Measurements from ENCODE around the gene ERCC6. TPM values are rescaled to one million over a fixed set of nuclear protein-coding genes. Genes with fewer than 3 reads are reported as not detected.

ERCC6 gene
- total RNA-seq, 1 donor from 2014 or later, result 39.3 TPM

- DNase-seq (ENCODE audit: low read depth, low spot score), result no peak
Observed at GRCh38 chr10:49549640-49550346, 10.9 kb upstream of the ERCC6 start.

GRCh38 chr10:49543604-49544003 is 4.7 kb upstream of the ERCC6 start:
- DNase-seq (ENCODE audit: low read depth, low spot score), result no peak

DNA sequence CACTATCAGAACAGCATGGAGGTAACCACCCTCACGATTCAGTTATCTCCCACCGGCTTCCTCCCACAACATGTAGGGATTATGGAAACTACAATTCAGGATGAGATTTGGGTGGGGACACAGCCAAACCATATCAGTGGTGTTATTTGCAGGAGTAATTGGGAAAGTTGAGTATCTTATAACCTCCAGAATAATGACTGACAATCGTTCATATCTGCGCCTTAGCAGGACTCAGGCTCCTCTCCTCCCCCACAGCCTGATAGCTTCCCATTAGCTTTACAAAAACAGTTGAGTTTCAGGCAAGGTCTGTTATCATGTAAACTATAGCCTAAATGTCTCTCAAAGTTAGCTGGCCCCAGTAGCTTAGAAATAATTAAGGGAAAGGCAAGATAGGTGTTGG is 3.4 kb upstream of the ERCC6 start:
- no peak for DNase-seq (ENCODE audit: low read depth, low spot score)

- no peak for DNase-seq (ENCODE audit: low read depth, low spot score)
Observed at GRCh38 chr10:49541762-49542161, 2.8 kb upstream of the ERCC6 start.

DNA sequence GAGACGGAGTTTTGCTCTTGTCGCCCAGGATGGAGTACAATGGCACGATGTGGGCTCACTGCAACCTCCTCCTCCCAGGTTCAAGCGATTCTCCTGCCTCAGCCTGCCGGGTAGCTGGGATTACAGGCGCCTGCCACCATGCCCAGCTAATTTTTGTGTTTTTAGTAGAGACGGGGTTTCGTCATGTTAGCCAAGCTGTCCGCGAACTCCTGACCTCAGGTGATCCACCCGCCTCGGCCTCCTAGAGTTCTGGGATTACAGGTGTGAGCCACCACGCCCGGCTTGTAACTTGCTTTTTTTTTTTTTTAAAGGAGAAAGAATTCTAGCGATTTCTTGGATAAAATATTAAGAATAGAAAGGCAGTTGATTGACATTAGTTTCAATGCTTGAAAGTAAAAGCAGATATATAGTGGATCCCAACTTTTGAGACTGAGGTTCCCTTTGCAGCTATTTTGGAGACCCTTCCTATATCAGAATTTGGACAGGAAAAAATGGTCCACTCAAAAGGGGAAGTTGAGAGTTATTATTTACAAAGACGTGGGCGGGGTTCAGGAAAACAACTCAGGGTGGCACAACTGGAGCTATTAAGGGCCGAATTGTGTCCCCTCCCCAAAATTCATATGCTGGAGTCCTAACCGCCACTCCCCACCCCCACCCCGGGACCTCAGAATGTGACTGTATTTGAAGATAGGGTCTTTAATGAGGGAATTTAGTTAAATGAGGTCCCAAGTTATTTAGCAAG is 1.3 kb upstream of the ERCC6 start:
- DNase-seq (ENCODE audit: low read depth, low spot score), result no peak

DNA sequence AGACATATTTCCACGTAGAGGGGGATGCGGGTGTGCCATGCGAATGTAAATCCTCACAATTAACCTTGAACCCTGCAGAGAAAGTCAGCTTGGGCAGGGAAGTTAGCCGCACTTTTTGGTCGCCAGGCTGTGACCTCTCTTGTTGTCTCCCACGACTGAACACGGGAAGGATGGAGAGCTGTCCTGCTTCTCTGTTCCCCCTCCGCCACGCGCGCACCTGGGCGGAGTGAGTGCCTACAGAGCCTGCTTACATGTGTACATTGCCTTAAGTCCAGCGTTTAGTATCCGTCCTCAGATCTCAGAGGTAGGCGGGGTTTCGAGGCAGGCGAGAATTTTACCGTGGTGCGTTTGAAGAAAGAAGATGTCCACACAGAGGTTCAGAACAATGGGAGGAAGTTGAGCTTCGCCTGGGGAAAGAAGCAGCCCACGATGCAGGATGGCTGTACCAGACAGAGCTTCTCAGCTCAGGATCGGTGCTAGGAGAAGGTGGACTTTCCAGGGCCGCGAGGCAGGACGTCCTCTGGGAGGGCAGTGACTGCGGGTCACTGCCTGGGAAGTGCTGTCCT is 482 bp upstream of the ERCC6 start:
- DNase-seq (ENCODE audit: low read depth, low spot score), result peak; percentile 45

GRCh38 chr10:49534670-49535381 is 4.1 kb downstream of the ERCC6 start:
- DNase-seq (ENCODE audit: low read depth, low spot score), result peak; percentile 63

DNA sequence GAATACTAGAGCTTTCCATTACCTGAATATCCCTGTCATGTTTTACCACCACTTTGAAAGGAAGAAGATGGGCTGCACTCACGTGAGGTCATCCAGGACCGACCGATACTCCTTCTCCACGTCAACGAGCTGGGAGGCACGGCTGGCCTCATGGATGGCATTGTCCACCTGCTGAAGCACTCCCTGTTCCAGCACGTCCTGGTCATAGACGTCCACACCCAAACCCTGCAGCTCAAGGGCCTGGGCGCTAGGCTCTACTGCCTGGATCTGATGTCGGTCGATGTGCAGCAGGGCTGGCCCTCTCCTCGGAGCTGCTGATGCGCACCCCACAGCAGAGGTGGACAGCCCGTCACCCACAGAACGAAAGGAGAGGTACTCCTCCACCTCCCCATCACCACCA is 6.5 kb downstream of the ERCC6 start:
- no peak for DNase-seq (ENCODE audit: low read depth, low spot score)

DNA sequence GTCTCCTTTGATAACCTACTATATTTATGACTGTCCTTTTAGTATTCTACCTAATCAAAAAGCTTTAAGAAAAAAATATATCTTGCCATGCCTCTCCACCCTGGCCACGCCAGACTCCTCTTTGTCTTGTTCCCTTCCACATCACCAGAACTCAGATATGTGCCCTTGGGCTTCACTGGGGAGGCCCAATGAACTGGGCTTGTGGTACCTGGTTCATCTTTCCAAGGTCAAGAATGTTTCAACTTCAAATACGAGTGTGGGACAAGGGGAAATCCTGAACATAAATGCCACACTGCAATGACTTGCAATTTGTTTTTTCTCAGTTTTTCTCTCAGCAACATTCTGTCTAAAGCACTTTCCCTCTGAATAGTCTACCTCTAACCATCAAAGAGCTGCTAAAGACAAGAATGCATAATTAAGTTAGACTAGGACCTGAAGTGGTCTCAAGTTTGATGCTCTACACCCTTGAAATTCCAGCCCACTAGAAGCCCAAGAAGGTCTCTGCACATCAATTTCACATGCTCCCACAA is 9.9 kb downstream of the ERCC6 start:
- DNase-seq (ENCODE audit: low read depth, low spot score), result no peak

- no peak for DNase-seq (ENCODE audit: low read depth, low spot score)
Observed at GRCh38 chr10:49527850-49528249, 11.1 kb downstream of the ERCC6 start.

- DNase-seq (ENCODE audit: low read depth, low spot score), result no peak
Observed at GRCh38 chr10:49527061-49527460, 11.9 kb downstream of the ERCC6 start.

DNA sequence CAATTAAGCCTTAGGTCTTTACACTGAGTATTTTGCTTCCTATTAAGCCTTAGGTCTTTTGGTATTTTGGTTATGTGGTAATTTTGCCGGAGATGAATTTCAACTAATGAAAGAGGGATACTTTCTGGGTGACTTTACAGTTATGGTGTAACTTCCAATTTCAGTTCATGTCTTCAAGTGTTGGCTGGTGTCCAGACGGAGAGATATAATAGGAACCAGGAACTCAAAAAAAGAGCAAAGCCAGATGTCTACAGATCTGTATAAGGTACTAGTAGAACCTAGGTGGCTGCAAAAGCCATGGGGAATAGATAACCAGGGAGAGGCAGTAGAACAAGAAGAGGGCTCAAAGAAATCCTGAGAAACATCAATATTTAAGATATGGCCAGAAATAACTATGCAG is 12.3 kb downstream of the ERCC6 start:
- no peak for DNase-seq (ENCODE audit: low read depth, low spot score)

DNA sequence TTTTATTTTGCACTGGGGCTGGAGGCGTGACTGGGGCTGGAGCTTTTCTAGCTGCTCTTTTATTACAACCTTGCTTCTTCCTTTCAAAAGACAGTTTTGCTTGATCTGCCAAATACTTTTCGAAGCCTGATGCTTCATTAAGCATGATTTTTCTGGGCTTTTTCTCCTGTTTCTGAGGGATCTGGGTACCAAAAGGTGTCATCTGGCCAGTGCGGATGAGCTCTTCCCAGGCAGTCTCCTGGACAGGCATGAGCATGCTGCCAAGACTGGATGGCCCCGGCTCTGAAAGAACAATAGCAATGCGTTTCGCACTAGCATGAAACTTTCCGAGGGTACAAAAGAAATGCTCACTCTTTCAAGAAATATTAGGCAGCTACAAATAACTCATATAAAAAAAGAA is 14.4 kb downstream of the ERCC6 start:
- DNase-seq (ENCODE audit: low read depth, low spot score), result no peak

DNA sequence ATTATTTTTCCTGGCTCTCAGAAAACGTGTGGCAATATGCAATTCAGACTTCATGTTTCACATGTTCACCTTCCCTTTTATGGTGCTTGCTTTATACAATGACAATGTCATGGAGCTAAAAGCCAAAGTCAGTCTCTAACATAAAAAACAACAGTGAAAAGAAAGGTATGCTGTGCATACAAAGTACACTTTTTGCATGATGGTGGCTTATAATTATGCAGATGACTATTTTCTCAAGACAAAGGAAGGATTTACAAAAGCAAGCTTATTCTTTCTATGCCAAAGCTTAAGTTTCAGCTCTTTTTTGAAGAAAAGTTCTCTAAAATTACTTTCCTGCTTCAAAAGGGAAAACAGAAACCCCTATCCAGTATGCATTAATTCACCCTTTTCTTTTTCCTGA is 15.6 kb downstream of the ERCC6 start:
- no peak for DNase-seq (ENCODE audit: low read depth, low spot score)

DNA sequence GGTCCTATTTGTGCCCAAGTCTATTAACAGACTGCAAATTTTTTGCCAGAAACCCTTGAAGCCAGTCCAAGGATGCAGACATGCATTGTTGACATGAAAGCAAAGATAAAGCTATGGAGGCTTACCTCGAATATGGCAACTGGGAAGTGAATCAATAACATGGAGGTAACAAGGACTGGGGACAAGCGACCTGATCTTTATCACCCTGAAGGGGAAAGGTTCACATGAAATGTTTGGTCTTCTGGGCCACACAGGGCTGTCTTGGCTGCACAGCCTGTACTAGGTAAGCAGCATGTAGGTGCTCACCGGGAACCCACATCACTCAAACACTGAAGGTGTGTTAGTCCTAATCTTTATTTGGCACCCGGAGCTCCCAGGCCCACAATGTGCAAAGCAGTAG is 17.9 kb downstream of the ERCC6 start:
- DNase-seq (ENCODE audit: low read depth, low spot score), result no peak

- DNase-seq (ENCODE audit: low read depth, low spot score), result no peak
Observed at GRCh38 chr10:49520122-49520775, 18.7 kb downstream of the ERCC6 start.

DNA sequence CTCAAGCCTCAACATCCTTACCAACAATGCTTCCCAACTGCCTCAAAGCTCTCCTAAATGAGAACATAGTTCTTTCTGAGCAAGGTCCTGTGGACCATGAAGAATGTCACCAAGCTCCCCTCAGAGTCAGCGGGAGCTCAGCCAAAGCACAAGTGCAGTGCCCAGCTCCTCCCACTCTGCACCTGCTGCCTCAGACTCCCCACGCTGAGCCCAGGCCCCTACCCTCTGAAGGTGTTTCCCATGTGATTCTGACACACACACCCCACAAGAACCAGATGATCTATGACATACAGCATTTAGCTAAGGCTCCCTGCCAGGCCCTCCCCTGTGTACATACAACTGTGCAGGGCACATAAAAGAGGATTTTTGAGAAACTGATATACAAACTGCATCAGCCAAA is 19.2 kb downstream of the ERCC6 start:
- DNase-seq (ENCODE audit: low read depth, low spot score), result no peak

- no peak for DNase-seq (ENCODE audit: low read depth, low spot score)
Observed at GRCh38 chr10:49518982-49519578, 19.8 kb downstream of the ERCC6 start.

- DNase-seq (ENCODE audit: low read depth, low spot score), result no peak
Observed at GRCh38 chr10:49518566-49518965, 20.4 kb downstream of the ERCC6 start.

- no peak for DNase-seq (ENCODE audit: low read depth, low spot score)
Observed at GRCh38 chr10:49516216-49516970, 22.5 kb downstream of the ERCC6 start.
